ENCODE data around the gene NRIP1.

NRIP1 gene

DNA sequence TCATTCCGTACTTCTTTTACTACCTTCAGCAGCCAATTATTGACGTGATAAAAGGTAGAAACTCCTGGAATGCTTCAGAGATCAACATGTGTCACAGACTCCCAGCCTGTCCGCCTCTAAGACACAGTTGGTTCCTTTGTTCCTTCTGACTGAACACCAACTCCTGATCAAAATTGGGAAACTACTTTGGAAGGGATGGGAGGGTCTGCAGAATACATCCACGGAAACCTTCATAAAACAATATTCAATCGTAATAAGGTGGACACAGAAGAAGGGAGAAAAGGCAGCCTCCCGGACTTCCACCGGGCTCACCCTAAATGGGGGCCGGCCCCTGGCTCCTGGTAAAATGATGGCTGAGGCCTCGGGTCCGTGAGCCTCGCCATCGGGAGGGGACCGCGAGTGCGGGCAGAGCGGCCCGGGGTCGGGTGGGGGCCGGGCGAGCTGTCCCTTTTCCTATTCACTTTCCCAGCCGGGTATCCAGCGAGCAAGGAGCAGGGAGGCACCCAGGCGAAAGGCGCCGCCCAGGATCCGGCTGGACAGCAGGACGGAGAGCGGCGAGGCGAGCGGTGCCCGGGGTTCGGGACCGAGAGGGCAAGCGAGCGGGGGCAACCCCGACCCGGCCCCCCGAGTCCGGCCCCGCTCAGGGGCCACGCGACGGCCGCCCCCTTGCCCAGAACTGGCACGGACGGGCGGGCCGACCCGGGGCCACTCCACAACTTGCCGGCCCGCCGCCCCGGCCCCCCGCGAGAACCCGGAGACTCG is 805 bp downstream of the NRIP1 start:
- peak; percentile 8 for DNase-seq

DNA sequence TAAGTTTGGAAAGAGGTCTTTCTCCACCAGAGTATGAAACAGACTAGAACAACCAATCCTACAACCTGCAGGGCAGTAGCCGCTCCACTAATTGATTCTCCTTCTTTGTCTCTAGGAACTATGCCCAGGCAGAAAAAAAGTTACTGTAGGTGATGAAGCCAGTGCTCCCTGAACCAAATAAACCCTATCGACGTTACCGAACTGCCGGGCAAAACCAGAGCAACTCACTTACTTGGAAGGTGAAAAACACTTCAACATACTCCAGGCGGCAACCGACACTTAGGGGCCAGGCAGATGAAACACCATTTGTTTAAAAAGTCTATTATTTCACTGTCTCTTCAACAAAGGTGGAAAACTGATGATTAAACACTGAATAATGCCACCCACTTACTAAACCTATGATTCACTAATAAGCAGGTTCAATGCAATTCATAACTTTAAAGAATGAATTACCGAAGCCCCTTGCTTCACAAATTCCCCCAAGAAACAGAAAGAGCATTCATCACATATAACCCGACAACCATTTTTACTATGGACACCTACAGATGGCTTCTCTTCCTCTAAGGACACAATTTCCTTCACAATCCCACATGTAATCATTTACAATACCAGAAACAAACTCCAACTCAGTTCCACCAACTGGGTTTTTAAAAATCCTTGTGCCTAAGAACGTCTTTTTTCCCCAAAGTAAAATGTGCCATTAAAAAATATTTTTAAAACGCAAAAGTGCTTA is 1.6 kb downstream of the NRIP1 start:
- peak; percentile 30 for DNase-seq

DNA sequence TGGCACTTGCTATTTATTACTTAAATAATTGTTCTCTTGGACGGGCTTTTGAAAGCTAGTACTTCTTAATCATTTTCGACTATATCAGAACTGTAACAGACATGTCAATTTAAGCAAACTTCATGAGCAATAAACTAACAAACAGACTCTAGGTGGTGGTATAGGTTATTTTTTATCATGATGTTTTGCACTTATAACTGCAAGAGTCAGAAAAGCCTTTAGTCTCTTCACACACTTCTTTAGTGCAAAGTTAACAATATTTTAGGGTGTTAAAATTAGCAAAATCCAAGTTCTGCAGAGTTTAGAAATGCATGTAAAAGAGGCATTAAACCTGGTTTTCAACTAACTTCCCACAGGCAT is 2.2 kb downstream of the NRIP1 start:
- no peak for DNase-seq

DNA sequence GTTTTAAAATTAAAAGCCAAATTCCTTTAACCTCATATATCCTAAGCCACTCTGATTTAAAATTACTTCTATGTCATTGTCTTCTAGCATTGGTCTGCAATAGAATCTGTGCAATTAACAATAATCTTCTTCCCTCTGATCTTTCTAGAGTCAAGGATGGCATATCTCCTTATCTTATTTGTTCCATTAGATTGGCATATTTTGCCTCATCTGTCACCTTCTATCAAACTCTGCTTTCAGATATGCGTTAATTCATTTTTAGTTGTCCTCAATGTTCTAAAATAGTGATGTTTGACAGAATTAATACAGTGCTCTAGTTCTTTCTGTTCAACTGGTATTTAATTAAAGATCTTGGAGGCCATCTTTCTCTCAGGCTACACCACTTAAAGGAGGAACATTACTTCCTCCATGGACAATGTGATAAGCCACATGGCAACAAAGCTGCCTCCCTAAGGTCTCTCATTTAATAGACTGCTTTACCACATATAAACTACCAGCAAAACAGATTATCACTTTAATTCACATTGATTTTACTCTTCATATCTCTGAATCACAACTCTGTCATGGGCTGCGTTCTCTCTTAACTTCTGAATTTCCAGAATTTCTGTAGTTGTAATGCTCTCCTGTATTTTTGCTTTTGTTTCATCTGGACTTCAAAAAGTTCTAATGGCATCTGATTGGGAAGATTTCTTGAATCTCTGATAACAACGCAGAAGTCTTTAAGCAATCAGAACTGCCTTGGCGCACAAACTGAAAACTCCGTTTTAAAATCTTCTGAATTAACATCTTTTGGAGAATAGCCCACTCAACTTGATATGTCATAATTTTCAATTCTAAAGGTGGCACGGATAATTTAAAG is 2.8 kb downstream of the NRIP1 start:
- DNase-seq = no peak

DNA sequence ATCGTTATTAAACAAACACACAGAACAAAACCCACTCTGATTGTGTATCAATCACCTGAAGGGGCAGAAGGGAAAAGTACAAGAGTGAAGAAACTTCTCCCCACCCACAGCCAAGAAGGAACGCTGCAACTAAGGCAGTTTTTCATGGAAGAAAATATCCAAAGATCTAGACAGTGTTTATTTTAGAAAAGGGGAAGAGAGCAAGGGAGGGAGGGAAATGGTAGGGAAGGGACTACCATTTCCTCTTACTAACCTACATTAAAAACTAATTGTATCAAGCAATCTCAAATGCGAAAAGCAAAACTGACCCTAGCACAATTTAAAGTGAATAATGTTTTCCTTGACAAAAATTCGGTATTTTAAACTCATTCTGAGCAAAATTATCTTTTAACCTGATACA is 3.5 kb downstream of the NRIP1 start:
- DNase-seq = no peak

DNA sequence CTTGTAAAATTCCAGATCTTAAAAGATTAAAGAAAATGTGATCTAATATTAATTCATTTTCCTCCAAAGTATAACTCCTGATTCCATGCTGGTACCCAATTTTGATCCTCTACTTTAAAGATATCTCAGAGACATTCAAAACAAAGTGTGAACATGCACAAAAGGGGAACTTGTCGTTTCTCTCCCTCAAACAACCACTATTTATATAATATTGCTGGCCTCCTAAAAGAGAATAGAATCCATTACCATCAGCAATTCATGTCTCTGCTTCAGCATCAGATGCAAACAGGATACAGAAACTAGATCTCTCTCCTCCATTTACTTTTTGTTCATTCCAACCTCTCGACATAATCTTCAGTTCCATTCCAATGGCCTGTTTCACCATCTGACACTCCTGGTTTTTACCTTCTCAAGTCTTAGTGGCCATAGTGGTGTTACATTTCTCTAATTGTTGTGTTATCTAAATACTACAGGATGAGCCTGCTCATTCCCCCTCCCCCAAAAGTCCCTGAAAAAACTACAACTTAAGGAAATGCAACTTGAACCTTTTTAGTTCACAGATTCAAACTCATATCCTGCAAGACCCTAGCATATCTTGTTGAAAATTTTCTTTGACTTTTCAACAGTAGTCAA is 4.1 kb downstream of the NRIP1 start:
- DNase-seq = no peak

DNA sequence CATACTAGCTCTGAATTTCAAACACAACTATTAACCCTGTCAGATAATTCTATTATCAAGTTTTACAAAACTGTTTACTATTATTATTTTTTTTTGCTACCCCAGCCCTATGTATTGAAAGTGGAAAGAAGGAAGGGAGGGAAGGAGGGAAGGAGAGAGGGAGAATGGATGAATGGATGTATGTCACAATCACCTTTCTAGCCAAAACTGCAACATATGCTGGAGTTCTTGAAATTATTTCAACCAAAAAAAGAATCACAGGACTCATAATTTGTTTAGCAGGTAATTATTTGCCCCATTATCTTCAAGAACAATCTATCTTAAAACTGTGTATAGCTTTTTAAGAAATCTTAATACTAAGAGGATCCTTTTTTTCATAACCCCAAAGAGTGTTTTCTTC is 5.4 kb downstream of the NRIP1 start:
- DNase-seq = no peak

DNA sequence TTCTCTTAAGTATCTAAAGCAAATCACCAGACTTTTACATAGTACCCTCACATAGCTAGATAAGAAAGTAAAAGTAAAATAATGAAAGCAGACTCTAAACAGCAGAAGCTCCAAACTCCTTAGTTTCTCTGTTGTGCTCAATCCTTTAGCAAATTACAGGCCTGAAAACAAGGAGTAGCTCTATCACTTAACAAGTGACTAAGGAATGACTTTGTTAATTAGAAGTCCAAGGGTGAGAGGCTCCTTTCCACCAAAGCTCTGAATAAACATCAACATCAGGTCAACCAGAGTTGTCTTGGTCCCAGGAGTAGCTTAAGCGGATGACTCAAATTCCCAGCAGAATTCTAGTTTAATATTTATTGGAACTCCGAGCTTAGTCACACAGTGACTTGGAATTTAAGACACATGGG is 5.9 kb downstream of the NRIP1 start:
- DNase-seq = no peak

DNA sequence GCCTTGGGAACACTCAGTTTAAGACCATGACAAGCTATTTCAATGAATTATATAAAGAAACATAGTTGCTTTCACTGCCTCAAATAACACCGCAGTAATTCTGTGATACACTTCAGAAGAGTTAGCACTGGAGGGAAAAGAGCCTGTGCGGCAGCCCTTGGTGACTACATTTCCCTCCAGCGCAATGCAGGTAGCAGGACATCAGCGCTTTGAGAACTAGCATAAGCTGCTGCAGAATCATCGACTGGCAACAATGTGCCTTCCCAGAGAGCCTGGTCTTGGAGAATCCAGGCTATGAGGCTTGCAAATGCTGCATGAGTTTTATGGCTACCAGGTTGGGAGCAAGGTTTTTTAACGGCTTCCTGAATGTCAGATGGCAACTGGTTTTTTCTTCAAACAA is 7.5 kb downstream of the NRIP1 start:
- DNase-seq = no peak

DNA sequence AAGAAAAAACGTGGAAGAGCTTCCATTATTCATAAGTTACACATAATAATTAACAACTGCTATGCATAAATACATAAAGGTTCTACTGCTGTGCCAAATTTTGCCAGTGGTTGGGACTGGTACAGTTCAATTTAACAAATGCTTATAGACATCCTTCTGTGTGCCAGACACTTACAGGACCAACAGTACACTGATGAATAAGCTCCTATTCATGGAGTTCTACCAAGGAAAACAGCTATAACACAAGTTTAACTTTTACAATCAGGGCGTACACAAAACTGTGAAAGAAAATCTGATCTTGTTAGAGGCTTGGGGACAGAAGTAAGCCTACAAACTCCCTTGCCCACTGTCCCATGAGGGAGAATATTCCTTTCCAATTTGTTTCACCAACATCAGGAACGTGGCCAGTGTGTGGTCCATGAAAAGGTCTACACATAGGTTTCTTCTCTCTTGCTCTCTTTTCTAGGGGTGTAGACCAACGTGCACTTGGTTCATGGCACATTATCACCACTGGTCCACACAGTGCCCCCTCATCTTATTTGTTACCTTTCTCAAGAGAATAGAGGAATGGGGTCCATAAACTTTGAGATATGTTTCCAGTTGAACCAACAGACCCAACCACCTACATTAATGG is 10.1 kb downstream of the NRIP1 start:
- DNase-seq = no peak

DNA sequence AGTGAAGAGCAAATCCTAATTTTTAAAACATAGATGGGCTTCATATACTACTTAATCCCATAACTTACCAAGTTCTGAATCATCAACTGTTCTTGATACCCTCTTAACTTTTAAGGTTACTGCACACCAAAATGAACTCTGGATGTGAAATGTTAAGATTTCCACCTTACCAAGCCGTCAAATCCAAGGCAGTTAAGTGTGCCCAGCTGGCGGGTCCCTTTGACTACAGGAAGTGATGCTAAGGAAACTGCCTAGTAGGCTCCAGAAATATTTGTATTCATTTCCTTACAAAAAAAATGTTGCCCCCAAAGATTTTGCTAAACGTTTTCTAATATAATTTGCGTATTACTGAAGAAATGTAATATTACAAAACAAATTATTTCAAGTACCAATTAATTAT is 10.7 kb downstream of the NRIP1 start:
- no peak for DNase-seq

DNA sequence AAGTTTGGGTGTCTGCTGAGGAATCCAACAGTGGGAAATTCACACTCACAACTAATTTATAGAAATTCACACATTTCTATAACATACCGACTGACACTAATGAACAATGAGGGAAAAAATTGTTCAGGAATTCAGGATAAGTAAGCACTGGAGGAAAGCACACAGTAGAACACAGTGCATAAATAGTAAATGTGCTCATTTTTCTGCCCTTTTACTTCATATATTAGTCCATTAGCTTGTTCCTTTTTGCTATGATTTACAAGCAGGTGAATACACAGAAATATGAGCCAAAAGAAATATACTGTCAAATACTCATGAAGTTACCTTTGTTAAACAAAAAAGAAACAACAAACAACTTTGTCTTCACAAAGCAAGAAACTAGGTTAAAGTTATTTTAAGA is 11.3 kb downstream of the NRIP1 start:
- DNase-seq = no peak

DNA sequence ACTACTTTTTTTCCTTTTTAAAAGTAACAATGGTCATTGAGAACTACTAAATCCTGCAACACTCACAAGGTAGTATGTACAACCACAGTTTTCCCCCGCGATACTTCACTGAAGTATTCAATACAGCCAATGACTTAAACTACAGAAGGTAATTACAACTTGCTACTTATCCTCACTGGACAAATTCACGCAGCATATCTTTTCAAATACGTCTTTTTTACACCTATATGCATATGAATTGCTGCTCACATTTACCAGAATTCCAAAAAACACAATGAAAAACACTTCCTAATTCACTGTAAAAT is 12.4 kb downstream of the NRIP1 start:
- DNase-seq = no peak

DNA sequence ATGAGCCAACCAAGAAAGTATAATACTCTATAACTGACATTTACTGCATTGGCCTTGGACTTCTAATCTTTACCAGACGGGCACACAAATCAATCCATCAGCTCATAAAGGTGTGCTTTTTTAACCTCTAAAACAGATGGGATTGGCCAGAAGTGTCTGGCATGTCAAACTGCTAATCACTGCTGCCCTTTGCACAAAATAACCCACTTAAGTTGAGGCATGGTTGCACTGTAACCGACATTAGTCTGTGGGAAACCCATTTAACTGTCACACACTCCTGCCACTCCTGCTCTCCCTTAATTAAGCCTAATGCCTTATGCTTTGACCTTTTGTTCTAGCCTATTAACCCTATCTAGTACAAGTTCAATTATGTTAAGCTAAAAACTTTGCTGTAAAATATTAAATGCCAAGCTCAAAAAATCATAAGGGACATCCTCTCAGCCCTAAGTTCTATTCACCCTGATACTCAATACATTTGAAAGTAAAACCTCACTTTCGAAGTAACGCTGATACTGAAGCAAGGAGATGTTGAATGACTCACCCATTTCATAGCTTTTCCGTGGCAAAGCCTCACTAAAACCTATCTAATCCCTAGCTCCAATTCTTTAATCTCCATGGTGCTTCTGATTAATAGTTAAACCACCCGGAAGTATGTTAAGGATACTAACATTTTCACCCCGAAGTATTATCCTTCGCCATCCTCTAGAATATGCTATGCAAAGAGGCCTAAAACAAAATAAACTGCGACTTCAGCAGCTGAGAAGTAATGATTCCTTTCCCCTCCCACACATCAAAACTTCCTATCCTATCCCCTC is 12.9 kb downstream of the NRIP1 start:
- DNase-seq = no peak

DNA sequence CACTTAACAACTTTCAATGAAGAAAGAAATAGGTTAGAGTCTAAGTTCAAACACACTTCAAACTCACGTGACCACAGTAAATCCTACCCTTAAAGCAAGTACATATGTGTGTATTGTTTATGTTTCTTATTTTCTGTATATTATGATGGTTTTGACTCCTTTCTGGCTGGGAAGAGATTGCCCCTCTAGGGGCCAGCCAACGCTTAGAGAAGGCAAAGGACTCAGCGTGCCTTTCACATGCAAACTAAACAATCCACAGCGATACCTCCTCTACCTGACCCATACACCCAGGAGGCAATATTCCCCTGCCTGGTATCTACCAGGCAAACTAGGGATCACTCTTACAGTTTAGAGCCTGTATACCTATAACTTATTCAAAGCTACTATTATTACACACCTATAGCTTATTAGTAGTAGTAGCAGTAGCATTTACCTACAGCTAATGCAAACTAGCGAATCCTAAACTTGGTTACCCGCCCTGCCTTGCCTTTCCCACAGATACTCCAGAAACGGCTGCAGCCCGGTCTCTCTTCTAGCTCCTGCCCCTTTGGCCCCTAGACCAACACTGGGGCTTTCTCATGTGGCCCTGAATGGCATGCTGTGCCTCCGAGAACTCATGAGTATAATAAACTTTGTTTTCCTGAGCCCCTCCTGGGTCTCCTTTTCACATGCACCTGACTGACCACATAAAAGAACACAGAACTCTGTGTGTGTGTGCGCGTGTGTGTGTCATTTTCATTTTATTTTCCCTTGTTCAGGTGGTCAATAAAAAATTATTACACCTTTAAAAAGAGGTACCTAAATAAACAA is 14.0 kb downstream of the NRIP1 start:
- no peak for DNase-seq

DNA sequence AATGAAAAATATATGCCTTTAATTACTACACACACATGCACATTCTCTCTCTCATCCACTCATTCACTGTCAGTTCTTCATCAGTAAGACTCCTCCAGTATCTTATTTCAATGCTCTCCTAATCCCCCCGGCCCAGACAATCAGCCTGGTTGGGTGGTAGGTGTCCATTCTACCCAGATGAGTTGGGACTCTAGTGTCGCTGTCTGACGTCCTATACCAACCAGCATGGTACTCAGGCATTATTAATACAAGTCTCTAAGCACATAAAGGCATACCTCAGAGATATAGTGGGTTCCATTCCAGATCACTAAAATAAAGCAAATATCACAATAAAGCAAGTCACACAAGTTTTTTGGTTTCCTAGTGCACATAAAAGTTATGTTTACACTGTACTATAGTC is 19.8 kb downstream of the NRIP1 start:
- no peak for DNase-seq

DNA sequence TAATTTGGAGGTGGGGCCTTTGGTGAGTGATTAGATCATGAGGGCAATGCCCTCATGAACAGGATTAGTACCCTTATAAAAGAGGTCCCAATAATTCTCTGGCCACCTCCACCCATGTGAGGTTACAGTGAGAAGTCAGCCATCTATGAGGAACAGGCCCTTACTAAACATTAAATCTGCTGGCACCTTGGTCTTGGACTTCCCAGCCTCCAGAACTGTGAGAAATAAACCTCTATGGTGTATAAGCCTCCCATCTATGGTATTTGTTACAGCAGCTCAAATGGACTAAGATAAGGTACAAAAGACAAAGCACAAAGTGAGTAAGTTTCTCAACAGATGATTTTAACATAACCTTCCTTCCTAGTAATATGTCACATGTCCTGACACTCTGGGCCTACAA is 22.3 kb downstream of the NRIP1 start:
- DNase-seq = no peak

DNA sequence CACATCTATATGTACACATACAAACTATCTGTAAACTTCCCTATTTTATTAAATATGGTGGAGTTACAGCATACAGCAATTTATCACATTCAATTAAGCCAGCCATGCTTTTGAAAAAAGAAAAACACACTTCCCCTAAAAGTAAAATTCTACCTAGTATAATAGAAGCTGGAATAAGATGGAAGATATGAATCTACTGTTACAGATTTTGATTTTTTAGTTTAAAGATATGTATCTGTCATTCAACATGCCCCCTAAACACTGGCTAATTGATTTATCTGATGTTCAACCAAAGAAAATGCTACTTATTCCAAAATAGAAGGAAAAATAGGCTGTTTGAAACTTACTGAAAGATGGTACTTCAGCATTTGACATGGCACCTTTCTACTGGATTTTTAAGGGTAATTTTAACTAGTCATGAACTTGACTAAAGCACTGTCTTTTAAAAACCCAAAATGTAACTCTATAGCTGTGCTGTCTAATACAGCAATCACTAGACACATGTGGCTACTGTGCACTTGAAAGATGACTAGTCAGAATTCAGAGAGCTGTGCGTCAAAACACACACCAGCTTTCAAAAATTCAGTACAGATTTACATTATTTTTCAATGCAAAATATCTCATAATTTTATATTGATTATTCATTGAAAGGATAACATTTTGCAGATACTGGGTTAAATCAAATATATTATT is 25.0 kb downstream of the NRIP1 start:
- no peak for DNase-seq

DNA sequence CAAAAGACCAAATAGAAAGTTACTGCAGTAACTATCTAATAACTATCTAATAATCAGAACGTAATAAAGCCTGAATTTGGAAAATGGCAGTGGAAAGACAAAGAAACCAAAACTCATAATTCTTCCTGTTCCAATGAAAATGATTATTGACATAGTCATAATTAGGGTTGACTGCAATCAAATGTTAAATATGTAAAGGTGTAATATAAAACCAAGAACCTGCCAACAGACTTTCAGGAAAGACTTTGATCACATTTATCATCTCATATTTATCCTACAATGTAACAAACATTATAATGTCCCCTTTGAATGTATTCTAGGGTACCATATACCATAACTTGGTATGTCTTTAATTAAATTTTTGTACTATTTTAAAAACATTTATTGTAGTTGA is 26.9 kb downstream of the NRIP1 start:
- no peak for DNase-seq

DNA sequence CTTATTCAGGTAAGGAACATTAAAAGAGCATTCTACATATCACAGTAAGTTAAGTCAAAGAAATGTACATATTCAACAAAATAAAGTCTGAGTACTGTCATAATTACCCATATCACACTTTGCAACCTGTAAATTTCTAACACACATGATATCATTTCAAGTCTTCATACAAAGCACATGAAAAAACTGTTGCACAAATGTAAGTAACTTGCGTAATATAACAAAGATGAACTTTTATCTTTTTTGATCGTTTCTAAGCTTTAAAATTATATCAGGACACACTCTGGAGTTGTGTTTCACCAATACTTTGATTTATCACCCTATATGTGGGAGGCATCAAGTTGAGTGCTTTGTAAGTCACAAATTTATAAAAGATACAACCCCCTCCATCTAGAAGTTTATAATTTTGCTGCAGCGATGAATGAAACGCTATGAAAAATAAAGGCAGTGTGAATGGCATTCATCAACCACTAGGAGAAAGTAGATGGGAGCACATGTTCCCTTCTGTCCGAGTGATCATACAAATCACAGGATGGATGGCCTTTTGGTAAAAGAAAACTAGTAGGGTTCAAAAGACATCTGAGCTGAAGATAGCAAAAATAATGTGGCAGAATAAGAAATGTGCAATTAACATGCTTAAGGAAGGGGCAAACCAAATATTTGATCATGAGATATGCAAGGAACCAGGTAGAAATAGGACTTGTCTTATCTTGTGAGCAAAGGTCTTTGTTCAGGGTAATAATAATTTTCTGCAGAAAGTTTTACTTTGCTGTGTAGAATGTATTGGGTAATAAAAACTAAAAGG is 27.5 kb downstream of the NRIP1 start:
- no peak for DNase-seq
